HG02943 (cell line): Measurements from ENCODE around the gene FANCM.

Experiments
- ATAC-seq: cut with Tn5 transposase; IDR thresholded peaks from one replicate; pipeline ENCODE4 v1.9.1; 2021; ENCODE audit warnings: mild to moderate bottlenecking, low read depth, moderate library complexity; ENCODE audit not compliant: unreplicated experiment

The FANCM gene

GRCh38 chr14:45227566-45227965, 91.8 kb downstream of the FANCM start:
- no peak for ATAC-seq

GRCh38 chr14:45238988-45239387, 103.3 kb downstream of the FANCM start:
- no peak for ATAC-seq

GRCh38 chr14:45242706-45243105, 107.0 kb downstream of the FANCM start:
- ATAC-seq: no peak

- no peak for ATAC-seq
Measured at GRCh38 chr14:45246151-45246550, 110.4 kb downstream of the FANCM start.

- no peak for ATAC-seq
Measured at GRCh38 chr14:45246691-45247090, 111.0 kb downstream of the FANCM start.

GRCh38 chr14:45247427-45247826, 111.7 kb downstream of the FANCM start:
- ATAC-seq: no peak

GRCh38 chr14:45249856-45250575, 114.3 kb downstream of the FANCM start:
- ATAC-seq: no peak
